ENCODE measurements around the gene SPIRE2.
A peak's percentile ranks its signal among the peaks of the same experiment; 100 is the strongest.

Gene SPIRE2

DNA sequence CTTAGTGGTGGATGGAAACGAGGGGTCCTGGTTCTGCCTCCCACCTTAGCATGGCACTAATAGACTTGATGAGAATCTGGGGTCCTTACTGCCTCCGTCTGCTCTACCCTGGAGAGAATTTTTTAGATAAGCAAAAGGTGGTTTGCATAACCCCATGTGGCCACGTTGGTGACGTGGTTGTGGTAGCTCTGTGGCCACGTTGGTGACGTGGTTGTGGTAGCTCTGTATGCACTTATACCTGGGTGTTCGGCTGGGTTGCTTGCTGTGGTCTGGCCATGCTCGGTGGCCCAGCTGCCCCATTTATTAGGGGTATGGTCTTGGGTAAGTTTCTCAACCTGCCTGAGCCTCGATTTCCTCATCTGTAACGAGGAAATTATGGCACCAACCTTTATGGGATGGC, 13.0 kb downstream of the SPIRE2 start:
- DNase-seq (ENCODE audit: low spot score): no peak

DNA sequence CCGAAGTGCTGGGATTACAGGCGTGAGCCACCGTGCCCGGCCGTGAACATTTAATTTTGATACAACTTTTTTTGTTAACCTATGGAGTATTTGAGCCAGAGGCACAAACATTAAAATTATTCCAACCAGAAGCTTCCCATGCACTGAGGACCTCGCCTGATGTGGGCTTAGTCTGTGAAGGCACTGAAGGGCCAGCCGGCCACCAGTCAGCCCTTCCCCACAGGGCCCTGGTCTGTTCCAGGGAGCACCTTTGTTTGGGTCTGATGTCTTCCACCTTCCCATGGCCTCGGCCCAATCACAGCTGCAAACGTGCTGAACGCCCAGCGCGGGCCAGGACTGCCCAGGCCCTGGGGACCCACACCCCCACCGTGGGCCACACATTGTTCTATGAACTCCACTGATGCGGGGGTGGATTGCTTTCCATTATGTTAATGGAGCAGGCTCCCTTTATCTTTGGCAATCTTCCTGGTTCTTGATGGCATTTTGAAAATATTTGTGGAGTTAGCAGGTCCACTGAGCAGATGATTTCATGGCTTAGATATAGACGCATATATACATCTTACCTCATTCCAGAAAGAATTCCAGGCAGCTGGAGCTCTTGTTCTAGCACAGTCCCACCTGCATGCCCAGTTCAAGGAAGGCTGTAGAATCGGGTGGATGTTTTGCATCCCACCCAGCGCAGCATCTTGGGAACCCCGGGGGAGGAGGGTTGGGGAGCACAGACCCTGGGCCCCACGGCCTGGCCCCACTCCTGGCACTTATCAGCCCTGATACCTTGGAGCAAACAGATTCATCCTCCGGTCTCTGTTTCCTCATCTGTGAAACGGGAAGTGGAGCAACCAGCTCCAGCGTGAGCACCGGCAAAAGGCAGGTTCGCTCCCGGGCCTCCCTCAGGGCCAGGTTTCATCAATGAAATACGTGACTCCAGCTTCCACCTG, 14.5 kb downstream of the SPIRE2 start:
- DNase-seq (ENCODE audit: low spot score): no peak

DNA sequence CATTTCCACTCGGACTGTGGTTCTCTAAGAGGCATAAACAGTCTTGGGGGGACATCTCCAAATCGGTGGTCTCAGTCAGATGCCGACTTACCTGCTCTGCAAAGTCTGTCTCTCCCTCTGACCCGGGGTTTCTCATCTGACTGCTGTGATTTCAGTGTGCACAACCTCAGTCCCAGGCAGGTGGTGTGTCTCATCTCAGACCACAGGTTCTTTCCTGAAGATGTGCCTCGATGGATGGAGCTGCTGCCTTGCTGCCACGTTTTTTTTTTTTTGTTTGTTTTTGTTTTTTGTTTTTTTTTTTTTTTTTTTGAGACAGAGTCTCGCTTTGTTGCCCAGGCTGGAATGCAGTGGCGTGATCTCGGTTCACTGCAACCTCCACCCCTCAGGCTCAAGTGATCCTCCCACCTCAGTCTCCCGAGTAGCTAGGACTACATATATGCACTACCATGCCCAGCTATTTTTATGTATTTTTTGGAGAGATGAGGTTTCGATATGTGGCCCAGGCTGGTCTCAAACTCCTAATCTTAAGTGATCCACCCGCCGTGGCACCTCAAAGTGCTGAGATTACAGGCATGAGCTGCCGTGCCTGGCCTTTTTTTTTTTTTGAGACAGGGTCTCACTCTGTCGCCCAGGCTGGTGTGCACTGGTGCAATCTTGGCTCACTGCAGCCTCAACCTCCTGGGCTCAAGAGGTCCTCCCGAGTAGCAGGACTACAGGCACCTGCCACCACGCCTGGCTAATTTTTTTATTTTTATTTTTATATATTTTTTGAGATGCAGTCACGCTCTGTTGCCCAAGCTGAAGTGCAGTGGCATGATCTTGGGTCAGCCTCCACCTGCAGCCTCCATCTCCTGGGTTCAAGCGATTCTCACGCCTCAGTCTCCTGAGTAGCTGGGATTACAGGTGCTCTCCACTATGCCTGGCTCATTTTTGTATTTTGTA, 15.4 kb downstream of the SPIRE2 start:
- DNase-seq (ENCODE audit: low spot score): no peak

DNA sequence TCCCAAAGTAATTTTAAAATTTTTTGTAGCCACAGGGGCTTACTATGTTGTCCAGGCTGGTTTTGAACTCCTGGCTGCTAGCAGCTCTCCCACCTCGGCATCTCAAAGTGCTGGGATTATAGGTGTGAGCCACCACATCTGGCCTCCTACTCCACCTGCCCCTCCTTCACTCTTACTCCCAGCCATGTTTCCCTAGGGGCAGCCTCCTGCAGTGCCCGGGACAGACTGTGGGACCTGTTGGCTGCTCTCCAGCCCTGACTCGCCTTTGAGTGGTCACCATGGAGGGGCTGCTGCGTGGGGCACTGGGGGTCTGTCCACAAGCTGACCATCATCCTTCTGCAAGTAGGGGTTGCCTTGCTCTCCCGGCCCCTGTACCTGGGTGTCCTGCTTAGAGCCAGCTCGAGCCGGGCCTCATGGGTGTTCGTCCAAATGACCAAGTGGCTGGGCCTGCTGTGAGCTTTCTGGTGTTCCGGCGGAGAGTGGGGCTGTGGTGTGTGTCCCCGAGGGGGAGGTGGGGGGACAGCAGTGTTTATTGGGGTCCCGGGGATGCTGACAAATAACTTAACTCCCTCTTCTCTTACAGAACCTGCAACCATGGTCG, 16.6 kb downstream of the SPIRE2 start:
- DNase-seq (ENCODE audit: low spot score): no peak

DNA sequence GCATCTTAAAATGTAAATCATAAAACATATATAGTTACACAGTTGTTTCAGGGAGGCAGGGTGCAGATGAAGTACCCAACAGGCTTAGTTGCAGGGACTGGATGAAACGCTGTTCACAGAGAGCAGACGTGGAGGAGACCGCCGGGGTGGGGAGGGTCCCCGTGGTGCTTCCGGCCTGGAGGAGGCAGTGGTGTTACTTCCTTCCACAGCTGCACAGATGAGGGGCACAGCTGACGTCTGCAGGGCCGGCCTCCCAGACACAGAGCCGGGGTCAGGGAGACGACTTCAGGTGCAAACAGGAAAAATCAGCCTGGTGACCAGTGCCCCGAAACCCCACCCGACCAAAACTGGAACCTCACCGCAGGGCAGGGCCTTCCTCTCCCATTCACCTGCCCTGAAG, 17.1 kb downstream of the SPIRE2 start:
- DNase-seq (ENCODE audit: low spot score): no peak

DNA sequence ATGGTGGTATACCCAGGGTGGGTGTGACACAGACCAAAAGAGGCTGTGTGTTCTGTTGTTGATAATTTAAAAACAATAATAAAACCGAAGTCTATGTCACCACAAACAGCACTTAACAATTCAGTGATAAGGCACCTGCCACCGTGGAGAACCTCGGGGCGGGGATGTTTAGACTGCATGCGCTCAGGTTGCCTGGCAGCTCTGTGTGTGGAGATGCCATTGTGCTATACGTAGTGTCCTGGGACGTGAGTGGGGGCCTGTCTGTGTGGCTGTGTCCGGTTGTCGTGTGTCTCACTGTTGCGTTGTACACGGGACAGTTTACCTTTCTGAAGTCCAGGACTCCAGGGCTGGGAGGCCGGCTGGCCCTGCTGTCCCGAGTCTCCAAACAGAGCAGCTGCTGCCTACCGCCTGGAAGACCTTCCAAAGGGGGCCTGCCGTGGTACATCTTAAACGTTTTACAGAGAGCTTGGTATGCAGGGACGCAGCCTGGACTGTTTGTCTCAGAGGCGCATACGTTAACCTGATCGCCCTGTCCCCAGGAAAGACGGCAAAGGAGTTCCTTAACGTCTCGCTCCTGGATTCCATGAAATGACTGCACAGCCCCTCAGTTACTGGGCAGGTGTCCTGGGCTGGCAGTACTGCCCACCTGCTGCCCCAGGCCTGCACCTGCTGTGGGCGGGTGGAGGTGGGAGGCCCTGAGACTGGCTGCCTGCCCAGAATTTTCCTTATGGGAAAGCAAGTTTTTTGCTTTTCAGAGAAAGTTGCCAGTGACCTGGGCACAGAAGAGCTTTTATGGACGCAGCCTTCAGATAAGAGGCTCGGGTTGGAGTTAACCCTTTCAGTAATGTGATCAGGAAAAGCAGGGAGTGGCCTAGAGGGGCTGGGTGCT, 19.0 kb downstream of the SPIRE2 start:
- no peak for DNase-seq (ENCODE audit: low spot score)

DNA sequence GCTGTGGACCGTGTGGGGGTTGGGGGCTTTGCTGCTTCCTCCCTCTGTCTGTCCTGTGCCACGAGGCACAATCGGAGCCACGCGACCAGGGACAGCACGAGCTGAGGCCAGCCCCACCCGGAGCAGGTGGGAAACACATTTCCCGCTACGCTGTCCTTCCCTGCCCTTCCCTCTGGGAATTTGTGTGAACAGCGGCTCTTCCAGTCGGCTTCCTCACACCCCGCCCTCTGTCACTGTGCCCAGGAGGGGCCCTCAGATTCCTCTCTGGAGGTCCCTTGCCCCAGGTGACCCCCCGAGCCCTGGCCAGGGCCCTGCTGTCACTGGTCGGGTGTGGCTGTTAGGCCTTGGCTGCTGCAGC, 19.6 kb downstream of the SPIRE2 start:
- DNase-seq (ENCODE audit: low spot score): no peak

DNA sequence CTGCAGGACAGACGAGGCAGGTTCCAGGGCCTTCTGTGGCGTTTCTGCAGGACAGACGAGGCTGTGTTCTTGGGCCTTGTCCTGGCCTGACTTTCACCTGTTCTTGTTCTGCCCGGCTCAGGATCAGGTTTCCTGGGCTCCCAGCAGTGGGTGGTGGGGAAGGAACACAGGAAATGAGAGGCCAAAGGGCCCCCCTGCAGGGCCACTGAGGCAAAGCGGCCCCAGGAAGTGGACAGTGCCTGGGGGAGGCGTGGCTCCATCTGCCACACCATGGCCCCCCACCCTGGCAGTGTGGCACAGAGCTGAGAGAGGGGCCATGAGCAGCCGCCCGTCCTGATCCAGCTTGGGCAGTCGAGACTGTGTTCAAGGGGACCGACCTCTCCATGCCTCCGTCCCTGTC, 20.7 kb downstream of the SPIRE2 start:
- DNase-seq (ENCODE audit: low spot score): no peak

DNA sequence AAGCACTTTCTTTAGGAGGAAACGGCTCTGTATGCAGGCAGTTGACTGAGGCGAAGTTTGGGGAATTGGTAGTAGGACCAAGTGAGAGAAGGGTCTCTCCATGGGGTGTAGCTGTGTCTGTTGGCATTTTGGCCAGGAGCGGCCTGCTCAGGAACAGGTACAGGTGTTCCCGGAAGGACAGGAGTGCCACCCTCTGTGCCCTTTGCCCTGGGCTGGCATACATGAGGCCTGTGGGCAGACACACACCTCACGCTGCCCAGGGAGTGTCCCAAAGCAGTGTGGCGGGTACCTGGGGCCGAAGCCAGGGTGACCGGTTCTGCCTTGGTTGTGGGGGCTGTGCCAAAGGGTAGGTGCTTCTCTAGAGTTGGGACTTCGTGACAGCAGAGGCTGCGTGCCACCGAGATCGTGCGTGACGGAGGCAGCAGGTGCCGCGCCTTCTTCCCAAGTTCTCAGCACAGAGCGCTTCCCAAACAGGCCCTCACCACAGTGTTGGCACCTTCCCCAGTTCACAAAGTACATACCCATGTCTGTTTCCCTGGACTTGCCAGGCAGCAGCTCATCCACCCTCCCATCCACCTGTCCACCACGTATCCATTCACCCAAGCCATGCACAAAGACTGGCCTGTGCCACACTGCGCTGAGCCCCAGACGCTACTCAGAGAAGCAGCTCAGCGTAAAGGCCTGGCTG, 25.2 kb downstream of the SPIRE2 start:
- DNase-seq (ENCODE audit: low spot score): no peak

DNA sequence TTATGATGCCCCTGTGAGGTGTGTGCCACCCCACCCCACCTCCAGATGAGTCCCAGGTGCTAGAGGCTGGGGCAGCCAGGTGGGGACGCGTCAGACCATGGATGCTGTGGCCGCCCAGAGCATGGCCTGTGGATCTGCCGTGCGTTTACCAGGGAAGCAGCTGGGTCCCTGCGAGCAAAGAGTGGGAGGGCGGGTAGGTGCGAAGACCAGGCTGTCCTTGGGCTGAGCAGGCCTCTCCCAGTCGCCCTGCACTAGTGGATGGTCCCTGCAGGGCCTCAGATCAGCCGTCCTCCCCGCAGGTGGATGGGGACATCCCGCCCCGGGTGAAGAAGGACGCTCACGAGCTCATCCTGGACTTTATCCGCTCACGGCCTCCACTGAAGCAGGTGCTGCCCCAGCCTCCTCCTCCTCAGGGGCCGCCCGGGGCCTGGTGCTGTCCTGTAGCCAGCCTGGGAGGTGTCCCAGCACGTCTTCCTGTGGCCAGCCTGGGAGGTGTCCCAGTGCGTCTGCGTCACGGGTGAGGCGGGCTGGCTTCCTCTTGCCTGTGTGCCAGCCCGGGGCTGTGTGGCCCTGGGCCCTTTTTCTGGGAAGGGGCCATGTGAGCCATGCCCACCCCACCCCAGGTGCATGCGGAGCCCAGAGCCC, 27.1 kb downstream of the SPIRE2 start:
- DNase-seq (ENCODE audit: low spot score): no peak

DNA sequence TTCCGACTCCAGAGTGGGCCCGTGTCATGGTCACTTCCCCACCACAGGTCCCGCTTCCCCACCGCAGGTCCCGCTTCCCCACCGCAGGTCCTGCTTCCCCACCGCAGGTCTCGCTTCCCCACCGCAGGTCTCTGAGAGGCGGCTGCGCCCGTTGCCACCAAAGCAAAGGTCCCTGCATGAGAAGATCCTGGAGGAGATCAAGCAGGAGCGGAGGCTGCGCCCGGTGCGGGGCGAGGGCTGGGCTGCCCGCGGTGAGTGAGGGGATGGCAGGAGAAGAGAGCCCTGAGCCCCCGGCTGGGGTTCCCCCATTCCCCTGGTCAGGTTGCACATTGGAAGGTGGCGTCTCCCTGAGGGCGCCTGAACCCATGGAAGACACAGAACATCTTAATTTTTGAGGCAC, 27.7 kb downstream of the SPIRE2 start:
- no peak for DNase-seq (ENCODE audit: low spot score)

DNA sequence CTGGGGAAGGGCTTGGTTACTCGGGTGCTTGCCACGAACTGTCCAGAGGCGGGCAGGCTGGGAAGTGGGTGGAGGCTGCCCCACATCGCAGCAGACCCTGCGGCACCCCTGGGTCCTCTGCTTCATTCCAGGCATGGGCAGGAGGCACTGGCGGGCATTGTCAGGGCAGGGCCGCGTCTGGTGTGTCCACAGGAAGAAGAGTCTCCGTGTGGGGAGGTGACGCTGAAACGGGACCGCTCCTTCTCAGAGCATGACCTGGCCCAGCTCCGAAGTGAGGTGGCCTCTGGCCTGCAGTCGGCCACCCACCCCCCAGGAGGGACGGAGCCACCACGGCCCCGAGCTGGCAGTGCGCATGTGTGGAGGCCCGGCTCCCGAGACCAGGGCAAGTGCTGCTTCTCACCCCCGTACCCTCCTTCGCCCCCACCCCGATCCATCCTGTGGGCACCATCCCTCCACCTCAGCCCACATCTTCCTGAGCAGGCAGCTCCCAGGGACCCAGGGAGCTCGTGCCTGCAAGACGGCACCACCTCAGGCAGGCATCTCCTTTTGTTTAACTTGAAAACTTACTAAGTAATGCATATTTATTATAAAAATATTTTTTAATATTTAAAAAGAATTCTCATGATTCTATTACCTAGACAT, 30.8 kb downstream of the SPIRE2 start:
- no peak for DNase-seq (ENCODE audit: low spot score)

DNA sequence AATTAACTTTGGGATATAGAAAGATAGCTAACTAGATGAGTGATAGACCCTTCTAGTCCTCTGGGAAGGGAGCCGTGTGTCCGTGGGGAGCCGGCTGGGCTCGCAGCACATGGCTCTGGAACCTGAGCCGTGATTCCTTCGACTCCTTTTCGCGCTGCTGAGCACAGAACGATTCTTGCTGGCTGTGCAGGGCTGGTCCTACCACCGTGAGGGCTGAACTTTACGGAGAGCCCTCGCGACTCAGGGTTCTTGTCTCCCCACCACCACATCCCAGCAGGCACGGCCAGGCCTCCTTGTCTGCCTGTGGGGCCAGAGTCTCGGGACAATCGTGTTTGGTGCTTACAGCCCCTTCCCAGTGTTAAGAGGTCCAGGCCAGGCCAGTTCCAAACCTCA, 31.3 kb downstream of the SPIRE2 start:
- DNase-seq (ENCODE audit: low spot score): no peak

DNA sequence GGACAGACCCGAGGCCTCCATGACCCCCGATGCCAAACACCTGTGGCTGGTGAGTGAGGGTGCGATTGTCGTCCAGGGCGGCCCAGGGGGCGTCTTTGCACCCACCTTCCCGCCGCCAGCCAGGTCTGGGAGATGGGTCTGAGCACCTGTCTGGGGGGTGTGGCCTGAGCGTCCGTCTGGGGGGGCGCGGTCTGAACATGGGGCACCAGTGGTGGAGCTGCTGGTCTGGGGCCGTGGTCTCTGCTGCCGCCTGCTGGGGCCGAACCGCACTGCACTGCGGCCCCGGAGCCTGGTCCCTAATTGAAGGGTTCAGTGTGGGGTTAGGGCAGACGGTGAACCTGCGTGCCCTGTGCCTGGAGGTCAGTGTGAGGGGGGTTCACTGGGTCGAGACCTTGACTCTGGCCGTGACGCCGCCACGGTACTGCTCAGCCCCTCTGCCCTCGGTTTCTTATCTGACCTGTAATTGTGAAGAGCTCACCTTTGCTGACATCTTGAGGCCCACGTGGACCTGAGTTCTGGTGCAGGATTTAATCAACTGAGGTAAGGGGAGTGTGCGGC, 32.6 kb downstream of the SPIRE2 start:
- peak; percentile 91 for DNase-seq (ENCODE audit: low spot score)

DNA sequence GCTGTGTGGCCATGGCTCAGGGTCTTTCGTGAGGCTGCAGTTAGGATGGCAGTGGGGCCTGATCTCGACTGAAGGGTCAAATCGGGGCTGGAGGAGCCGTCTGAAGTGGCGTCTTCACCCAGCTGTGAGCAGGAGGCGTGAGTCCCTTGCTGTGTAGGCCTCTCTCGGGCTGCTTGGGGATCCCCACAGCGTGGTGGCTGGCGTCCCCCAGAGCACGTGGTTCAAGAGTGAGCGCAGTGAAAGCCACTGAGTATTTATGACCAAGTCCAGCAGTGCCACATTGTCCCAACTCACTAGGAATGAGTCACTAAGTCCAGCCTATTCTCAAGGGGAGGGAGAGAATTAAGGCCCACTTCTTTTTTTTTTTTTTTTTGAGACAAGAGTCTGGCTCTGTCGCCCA, 33.4 kb downstream of the SPIRE2 start:
- DNase-seq (ENCODE audit: low spot score): no peak

DNA sequence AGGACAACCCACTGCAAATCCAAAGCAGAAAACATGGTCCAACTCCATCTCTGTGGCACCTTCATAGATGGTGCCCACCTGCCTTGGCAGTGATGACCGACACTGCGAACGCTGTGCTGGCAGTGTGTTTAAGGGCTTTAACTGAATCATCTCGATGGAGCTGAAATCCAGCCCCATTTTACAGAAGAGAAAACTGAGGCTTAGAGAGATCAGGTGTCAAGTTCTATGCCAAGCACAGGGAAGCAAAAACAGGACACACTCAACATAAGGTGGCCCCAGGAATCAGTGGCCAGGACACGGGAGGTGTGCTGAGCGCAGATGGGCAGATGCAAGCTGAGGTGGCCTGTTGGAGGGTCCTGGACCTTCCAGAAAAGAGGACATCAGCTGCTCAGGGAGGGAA, 34.5 kb downstream of the SPIRE2 start:
- DNase-seq (ENCODE audit: low spot score): no peak

DNA sequence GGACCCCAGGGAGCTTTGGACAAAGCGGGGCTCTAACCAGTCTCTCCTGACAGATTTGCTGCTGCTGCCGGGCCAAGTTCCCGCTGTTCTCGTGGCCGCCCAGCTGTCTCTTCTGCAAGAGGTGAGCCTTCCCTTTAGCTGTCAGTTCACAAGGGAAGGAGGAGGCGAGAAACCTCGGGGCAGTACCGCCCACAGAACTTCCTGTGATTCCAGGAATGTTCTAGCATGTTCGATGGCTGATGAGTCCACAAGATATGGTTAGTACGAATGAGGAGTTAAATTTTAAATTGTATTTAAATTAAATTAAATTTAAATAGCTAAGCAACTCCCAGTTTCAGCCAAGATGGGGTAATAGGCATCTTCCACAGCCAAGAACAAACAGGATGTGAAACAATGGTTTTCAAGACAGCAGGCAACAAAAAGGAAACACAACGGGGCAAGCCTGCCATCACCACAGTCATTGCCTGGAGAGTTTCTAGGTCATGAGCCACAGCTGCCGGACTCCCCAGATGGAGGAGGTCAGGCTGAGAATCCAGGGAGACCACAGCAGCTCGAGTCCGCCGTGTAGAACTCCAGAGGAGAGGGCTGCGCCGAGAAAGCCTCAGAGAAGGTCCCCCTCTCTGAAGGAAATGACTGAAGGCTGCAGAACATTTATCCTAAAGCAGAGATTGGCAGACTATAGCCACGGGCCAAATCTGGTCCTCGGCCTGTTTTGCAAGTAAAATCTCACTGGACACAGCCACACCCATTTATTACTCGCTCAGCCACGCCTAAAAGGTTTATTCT, 35.7 kb downstream of the SPIRE2 start:
- DNase-seq (ENCODE audit: low spot score): no peak

DNA sequence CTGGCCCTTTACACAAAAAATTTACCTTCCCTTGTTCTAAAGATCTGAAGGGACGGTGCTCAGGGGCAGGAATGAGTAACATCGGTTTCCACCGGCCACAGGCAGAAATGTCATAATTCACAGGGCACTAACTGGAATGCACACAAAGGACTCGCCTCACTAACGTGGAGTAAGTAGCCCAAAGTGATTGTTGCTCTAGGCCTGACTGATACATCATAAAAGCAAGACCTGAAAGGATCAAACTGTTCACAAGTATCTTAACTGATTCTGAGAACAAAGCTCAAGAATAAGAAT, 36.2 kb downstream of the SPIRE2 start:
- DNase-seq (ENCODE audit: low spot score): no peak

DNA sequence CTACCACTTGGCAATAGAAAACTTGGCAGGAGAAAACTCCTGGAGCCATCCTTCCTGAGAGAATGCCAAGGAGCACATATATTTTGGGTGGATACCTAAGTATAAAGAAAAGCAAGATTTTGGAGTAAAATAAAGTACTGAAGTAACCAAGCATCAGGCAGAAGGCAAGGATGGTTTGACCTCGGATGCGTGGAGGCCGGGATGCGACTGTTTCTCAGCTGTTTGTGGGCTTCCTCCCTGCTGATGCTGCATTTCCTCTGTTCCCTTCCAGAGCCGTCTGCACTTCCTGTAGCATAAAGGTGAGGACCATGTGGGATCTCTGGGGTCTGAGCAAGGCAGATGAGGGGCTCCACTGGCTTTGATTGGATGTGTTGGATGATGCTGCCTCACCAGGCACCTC, 39.6 kb downstream of the SPIRE2 start:
- DNase-seq (ENCODE audit: low spot score): no peak
